ENCODE data around the gene NEDD4. TPM values are rescaled to one million over a fixed set of nuclear protein-coding genes. Genes with fewer than 3 reads are reported as not detected.

NEDD4 gene
- total RNA-seq, 2 experiments from 2014 or later: 2.6 to 2.7 TPM

- intact Hi-C loops (cut with DNase I, micrococcal nuclease): no loop called here
- ChIA-PET POLR2A (no interaction called here), CTCF (no interaction called here)
- H3K36me3 Mint-ChIP-seq (ENCODE audit: low read depth): no peaks in the 10 kb centered on the region
- Histone ChIP-seq H3K27me3 (ENCODE audit: control insufficient read depth in 1 of 2, insufficient read depth in 2 of 2, low read length in 2 of 2) (no peaks in the 10 kb centered on the region), H3K27ac (ENCODE audit: low read depth in 1 of 2, low read length in 2 of 2) (no peak overlapping the region), H3K36me3 (ENCODE audit: insufficient read depth, low read length) (no peaks in the 10 kb centered on the region), H3K4me3 (ENCODE audit: low read length) (no peak overlapping the region), H3K9me3 (ENCODE audit: control insufficient read depth in 1 of 2, insufficient read depth in 1 of 2, low read length in 2 of 2) (no peaks in the 10 kb centered on the region), H3K4me1 (ENCODE audit: insufficient read depth, low read length) (no peaks in the 10 kb centered on the region)
- no peaks in the 10 kb centered on the region for H3K27me3 Mint-ChIP-seq
- no peaks in the 10 kb centered on the region for H3K9me3 Mint-ChIP-seq
- no peaks in the 10 kb centered on the region for H3K4me1 Mint-ChIP-seq (ENCODE audit: low read depth)
- no peak overlapping the region for H3K27ac Mint-ChIP-seq
- H3K4me3 Mint-ChIP-seq: no peak overlapping the region
- ATAC-seq (ENCODE audit: poor library complexity) (no peak), DNase-seq (no peak)
- TF ChIP-seq, protein P1, sequence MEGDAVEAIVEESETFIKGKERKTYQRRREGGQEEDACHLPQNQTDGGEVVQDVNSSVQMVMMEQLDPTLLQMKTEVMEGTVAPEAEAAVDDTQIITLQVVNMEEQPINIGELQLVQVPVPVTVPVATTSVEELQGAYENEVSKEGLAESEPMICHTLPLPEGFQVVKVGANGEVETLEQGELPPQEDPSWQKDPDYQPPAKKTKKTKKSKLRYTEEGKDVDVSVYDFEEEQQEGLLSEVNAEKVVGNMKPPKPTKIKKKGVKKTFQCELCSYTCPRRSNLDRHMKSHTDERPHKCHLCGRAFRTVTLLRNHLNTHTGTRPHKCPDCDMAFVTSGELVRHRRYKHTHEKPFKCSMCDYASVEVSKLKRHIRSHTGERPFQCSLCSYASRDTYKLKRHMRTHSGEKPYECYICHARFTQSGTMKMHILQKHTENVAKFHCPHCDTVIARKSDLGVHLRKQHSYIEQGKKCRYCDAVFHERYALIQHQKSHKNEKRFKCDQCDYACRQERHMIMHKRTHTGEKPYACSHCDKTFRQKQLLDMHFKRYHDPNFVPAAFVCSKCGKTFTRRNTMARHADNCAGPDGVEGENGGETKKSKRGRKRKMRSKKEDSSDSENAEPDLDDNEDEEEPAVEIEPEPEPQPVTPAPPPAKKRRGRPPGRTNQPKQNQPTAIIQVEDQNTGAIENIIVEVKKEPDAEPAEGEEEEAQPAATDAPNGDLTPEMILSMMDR (IDR thresholded peaks at IDR 0.05): no peak
Measured at GRCh38 chr15:55819397-55820034, 173.9 kb downstream of the NEDD4 start.

DNA sequence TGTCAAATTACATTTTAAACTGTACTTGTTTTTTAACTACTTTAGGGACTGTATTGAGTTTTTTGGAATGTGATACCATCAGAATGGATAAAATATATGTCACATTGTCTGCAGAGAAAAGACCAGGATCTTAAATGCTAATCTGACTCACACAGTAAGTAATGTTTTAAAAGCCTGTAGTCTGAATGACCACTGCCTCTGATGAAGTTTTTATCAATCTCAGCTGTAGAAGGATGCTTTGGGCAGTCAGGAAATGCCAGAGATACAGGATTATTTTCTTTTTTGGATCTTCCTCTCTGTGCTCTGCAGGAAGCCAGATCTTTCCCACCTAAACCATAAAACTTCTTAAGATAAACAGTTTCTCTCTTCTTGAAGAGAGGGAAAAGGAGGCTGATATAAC lies 177.4 kb downstream of the NEDD4 start:
- Mint-ChIP-seq H3K9me3 (no peaks in the 10 kb centered on the region), H3K27me3 (no peaks in the 10 kb centered on the region), H3K27ac (no peak overlapping the region), H3K36me3 (ENCODE audit: low read depth) (no peaks in the 10 kb centered on the region), H3K4me3 (no peak overlapping the region), H3K4me1 (ENCODE audit: low read depth) (no peaks in the 10 kb centered on the region)
- Histone ChIP-seq H3K27ac (ENCODE audit: low read depth in 1 of 2, low read length in 2 of 2) (no peak overlapping the region), H3K4me1 (ENCODE audit: insufficient read depth, low read length) (no peaks in the 10 kb centered on the region), H3K27me3 (ENCODE audit: control insufficient read depth in 1 of 2, insufficient read depth in 2 of 2, low read length in 2 of 2) (no peaks in the 10 kb centered on the region), H3K9me3 (ENCODE audit: control insufficient read depth in 1 of 2, insufficient read depth in 1 of 2, low read length in 2 of 2) (no peaks in the 10 kb centered on the region), H3K4me3 (ENCODE audit: low read length) (no peak overlapping the region), H3K36me3 (ENCODE audit: insufficient read depth, low read length) (no peaks in the 10 kb centered on the region)
- CTCF ChIA-PET: no interaction called here
- ATAC-seq (ENCODE audit: poor library complexity) (no peak), DNase-seq (no peak)
- TF ChIP-seq, protein P1 (IDR thresholded peaks at IDR 0.05): no peak
- POLR2A ChIA-PET: no interaction called here
- intact Hi-C loops (cut with DNase I, micrococcal nuclease): no loop called here

- DNase-seq (no peak), ATAC-seq (ENCODE audit: poor library complexity) (no peak)
- no peaks in the 10 kb centered on the region for H3K36me3 ChIP-seq (ENCODE audit: insufficient read depth, low read length)
- Mint-ChIP-seq H3K36me3 (ENCODE audit: low read depth) (no peaks in the 10 kb centered on the region), H3K4me3 (no peak overlapping the region), H3K27me3 (peaks cover 31% of the 10 kb centered on the region), H3K9me3 (no peaks in the 10 kb centered on the region), H3K27ac (no peak overlapping the region), H3K4me1 (ENCODE audit: low read depth) (no peaks in the 10 kb centered on the region)
- H3K27me3 ChIP-seq (ENCODE audit: control insufficient read depth in 1 of 2, insufficient read depth in 2 of 2, low read length in 2 of 2): peaks cover 7 to 9% of the 10 kb centered on the region in 2 experiments
- no peaks in the 10 kb centered on the region for H3K4me1 ChIP-seq (ENCODE audit: insufficient read depth, low read length)
- TF ChIP-seq, protein P1 (IDR thresholded peaks at IDR 0.05): no peak
- no peak overlapping the region for H3K27ac ChIP-seq (ENCODE audit: low read depth in 1 of 2, low read length in 2 of 2)
- H3K4me3 ChIP-seq (ENCODE audit: low read length): no peak overlapping the region
- H3K9me3 ChIP-seq (ENCODE audit: control insufficient read depth in 1 of 2, insufficient read depth in 1 of 2, low read length in 2 of 2): no peaks in the 10 kb centered on the region
- ChIA-PET POLR2A (no interaction called here), CTCF (no interaction called here)
- intact Hi-C loops (cut with DNase I, micrococcal nuclease): no loop called here
Measured at GRCh38 chr15:55802600-55803376, 190.6 kb downstream of the NEDD4 start.

Measured in CD4-positive, alpha-beta T cell (primary cell).